ENCODE results near the gene RALY. TPM values are rescaled to one million over a fixed set of nuclear protein-coding genes. Genes with fewer than 3 reads are reported as not detected.

Gene RALY
- total and polyA plus RNA-seq, 10 of the 15 experiments (the other 5 are each of a cell fraction or from before 2014, with no cell fraction given) = 1.2 to 246 (median 137) TPM

DNA sequence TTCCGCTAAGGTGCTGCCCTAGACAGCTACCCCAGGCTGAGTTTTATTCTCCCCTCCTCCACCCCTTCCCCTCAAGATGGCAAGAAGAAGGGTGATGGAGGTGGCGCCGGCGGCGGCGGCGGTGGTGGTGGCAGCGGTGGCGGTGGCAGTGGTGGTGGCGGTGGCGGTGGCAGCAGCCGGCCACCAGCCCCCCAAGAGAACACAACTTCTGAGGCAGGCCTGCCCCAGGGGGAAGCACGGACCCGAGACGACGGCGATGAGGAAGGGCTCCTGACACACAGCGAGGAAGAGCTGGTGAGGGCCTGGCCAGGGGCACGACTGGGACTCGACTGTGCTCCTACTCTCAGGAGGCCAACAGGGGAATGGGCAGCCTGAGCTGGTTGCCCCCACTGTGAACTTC is 83.2 kb downstream of the RALY start (continued):
- TF ChIP-seq, protein P1, sequence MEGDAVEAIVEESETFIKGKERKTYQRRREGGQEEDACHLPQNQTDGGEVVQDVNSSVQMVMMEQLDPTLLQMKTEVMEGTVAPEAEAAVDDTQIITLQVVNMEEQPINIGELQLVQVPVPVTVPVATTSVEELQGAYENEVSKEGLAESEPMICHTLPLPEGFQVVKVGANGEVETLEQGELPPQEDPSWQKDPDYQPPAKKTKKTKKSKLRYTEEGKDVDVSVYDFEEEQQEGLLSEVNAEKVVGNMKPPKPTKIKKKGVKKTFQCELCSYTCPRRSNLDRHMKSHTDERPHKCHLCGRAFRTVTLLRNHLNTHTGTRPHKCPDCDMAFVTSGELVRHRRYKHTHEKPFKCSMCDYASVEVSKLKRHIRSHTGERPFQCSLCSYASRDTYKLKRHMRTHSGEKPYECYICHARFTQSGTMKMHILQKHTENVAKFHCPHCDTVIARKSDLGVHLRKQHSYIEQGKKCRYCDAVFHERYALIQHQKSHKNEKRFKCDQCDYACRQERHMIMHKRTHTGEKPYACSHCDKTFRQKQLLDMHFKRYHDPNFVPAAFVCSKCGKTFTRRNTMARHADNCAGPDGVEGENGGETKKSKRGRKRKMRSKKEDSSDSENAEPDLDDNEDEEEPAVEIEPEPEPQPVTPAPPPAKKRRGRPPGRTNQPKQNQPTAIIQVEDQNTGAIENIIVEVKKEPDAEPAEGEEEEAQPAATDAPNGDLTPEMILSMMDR (IDR thresholded peaks at IDR 0.05 in 2 of 3, conservative IDR thresholded peaks at IDR 0.05 in 1 of 3; ENCODE audit: control insufficient read depth in 2 of 3, extremely low read depth in 1 of 3, insufficient read depth in 1 of 3, low read depth in 3 of 3, low read length in 3 of 3) = no peak

DNA sequence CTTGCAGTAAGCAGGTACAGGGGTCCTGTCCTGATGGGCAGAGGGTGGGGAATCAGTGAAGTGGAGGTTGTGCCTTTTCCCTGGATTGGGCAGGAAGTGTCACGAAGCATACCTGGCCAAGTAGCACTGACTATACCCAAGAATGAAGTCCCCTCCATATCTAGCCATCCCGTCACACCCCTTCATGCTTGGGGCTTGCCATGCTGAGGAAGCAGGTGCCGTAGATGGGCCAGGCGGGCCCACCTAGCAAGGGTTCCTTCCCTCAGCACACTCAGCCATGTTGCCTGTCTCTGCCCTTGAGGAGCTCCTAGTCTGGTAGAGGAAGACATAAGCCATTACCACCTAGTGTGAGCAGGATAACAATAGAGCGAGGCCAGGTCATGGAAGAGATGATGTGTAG is 84.8 kb downstream of the RALY start:
- FAIRE-seq (no peak), ATAC-seq (no peak), DNase-seq (ENCODE audit: low read depth, low spot score) (no peak)
- H3K4me2 ChIP-seq (ENCODE audit: control insufficient read depth, insufficient read depth) = no peak overlapping the region
- H3K9ac ChIP-seq (ENCODE audit: control insufficient read depth, insufficient read depth, low read length) = no peak overlapping the region
- no peak overlapping the region for H3K27ac ChIP-seq (ENCODE audit: control insufficient read depth, insufficient read depth)
- in situ Hi-C loops (cut with MboI) (no loop called here), intact Hi-C loops (cut with micrococcal nuclease; ENCODE audit: unreplicated experiment) (no loop called here)
- no peak overlapping the region for H2AFZ ChIP-seq (ENCODE audit: control insufficient read depth, low read depth, low read length)
- H3K9me3 ChIP-seq (replicated peaks; ENCODE audit: control insufficient read depth, insufficient read depth, low read length) = no peaks in the 10 kb centered on the region
- 96% methylated on average over 5 of the region's 5 CpGs for WGBS (ENCODE audit: insufficient coverage, insufficient replicate concordance, low lambda C conversion rate, missing lambda C conversion rate)
- no TSS peak for BruUV-seq (replicated peaks)
- H3K36me3 ChIP-seq (ENCODE audit: control insufficient read depth in 2 of 2, insufficient read depth in 2 of 2, low read length in 1 of 2) = peaks cover 32 to 43% of the 10 kb centered on the region in 2 experiments
- ChIA-PET RAD21 (ENCODE audit: unreplicated experiment) (no interaction called here), POLR2A (interaction anchor here (0.5 kb wide), 1 partner anchor 642 kb away, joined by 4 read pairs; no protein-coding TSS in a partner anchor), SMC1A (ENCODE audit: uncharacterized antibody, unreplicated experiment) (interaction anchor here (1.1 kb wide), 1 partner anchor 11 kb away, joined by 3 read pairs; no protein-coding TSS in a partner anchor), CTCF (interaction anchor here (0.6 to 1.5 kb wide), 3 partner anchors 9 to 229 kb away, joined by 3 to 5 read pairs (median 4); no protein-coding TSS in a partner anchor)
- H3K4me1 ChIP-seq (ENCODE audit: control insufficient read depth, insufficient read depth, low read length) = no peaks in the 10 kb centered on the region
- H3K79me2 ChIP-seq (ENCODE audit: control insufficient read depth, insufficient read depth, low read length) = no peaks in the 10 kb centered on the region
- H3K4me3 ChIP-seq = no peak overlapping the region
- H4K20me1 ChIP-seq (ENCODE audit: control insufficient read depth, insufficient read depth) = 0 out of 2 replicates have a peak, but pooled peaks cover 3% of the 10 kb centered on the region
- no peaks in the 10 kb centered on the region for H3K27me3 ChIP-seq (replicated peaks in 1 of 2; ENCODE audit: control insufficient read depth in 2 of 2, insufficient read depth in 2 of 2, low read length in 1 of 2)
- TF ChIP-seq ZNF207 (IDR thresholded peaks at IDR 0.05; ENCODE audit: borderline replicate concordance) (no peak), POLR2A (IDR thresholded peaks at IDR 0.05; ENCODE audit: low read depth, low read length) (peak; percentile 45; the same call in 1 of the 2 replicates), FOXM1 (IDR thresholded peaks at IDR 0.05; ENCODE audit: low read depth, low read length) (no peak)
- TF ChIP-seq, protein P2, sequence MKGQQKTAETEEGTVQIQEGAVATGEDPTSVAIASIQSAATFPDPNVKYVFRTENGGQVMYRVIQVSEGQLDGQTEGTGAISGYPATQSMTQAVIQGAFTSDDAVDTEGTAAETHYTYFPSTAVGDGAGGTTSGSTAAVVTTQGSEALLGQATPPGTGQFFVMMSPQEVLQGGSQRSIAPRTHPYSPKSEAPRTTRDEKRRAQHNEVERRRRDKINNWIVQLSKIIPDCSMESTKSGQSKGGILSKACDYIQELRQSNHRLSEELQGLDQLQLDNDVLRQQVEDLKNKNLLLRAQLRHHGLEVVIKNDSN (IDR thresholded peaks at IDR 0.05; ENCODE audit: borderline replicate concordance, extremely low read length, insufficient read depth, low read depth, low read length) = no peak

Measured in GM12878 (cell line).